ENCODE results near the gene ZNF618. TPM values are rescaled to one million over a fixed set of nuclear protein-coding genes. Genes with fewer than 3 reads are reported as not detected.

ZNF618 gene
- total RNA-seq, 2 experiments from 2014 or later: 0.34 to 0.42 TPM

DNA sequence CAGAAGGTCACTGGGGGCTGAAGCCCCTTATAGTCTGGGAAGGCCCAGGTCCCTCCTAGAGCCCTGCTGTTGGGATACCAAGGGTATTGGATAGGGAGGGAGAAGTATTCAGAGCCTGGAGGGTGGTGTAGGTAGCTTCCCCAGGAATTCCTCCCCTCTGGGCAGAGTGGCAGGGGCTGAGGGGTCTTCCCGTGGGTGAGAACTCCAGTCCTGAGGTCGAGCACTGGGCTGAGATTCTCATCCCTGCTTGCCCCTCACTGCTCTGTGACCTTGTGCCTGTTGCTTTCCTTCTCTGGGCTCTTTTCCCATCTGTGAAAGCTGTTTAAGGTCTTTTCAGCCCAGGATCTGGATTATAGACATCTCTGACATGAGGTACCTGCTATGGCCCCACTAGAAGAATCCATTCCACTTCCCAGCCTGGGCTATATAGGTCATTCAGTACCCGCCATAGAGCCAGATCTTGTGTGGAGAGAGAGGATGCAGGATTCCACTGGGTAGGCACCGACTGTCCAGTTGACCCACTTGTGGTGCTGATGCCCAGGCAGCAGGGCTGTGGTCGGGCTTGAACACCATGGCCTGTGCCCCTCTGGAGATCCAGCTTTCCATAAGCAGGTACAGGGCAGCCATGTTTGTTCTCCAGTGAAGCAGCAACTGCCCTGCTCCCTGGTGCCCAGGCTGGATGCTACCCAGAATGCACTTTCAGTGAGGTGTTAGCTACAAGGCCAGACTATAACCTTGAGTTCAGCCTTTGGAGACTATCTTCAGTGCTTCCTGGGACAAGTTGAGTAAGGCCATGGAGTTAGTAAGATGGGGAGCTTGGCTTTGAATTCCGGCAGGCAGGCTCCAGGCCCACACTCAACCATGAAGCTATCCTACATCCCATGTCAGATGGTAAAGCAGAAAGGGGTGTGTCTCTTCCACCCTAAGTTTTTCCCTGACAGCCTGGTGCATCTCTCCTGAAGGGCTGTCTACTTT lies 141.9 kb downstream of the ZNF618 start:
- ChIA-PET CTCF (no interaction called here), POLR2A (no interaction called here)
- Mint-ChIP-seq H3K36me3 (ENCODE audit: low read depth) (no peaks in the 10 kb centered on the region), H3K27me3 (ENCODE audit: low read depth) (no peaks in the 10 kb centered on the region), H3K4me3 (no peak overlapping the region), H3K9me3 (ENCODE audit: insufficient read depth) (peaks cover 5% of the 10 kb centered on the region), H3K27ac (no peak overlapping the region), H3K4me1 (ENCODE audit: low read depth) (no peaks in the 10 kb centered on the region)
- ATAC-seq (no peak), DNase-seq (peak; percentile 2)

DNA sequence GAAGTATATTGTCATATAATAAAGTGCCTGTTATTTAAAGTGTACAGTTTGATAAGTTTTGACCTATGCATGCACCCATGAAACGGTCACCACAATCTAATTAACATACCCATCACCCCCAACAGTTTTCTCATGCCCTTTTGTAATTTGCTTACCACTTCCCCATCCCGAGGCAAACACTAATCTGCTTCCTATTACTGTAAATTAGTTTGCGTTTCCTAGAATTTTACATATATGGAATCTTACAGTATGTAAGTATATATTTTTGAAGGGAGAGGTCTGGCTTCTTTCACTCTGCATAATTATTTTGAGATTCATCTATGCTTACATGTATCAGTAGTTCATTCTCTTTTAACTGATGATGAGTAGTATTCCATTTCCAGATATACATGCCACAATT lies 145.5 kb downstream of the ZNF618 start:
- POLR2A ChIA-PET: no interaction called here
- no peak for ATAC-seq

DNA sequence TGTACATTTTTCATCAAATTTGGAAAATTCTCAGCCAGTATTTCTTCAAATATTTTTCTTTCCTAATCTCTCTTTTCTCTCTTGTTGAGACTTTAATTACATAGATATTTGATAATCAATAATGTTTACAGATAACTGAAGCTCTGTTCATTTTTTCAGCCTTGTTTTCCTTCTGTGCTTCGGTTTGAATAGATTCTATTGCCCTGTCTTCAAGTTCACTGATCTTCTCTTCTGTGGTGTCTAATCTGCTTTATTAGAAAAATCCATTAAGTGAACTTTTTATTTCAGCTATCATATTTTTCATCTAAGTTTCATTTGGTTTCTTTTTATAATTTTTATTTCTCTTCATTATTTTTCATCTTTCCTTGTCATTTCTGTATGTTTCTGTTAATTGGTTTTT lies 147.9 kb downstream of the ZNF618 start:
- Mint-ChIP-seq H3K36me3 (ENCODE audit: low read depth) (peaks cover 3% of the 10 kb centered on the region), H3K9me3 (ENCODE audit: insufficient read depth) (peaks cover 19% of the 10 kb centered on the region), H3K4me1 (ENCODE audit: low read depth) (no peaks in the 10 kb centered on the region), H3K27ac (no peak overlapping the region), H3K4me3 (no peak overlapping the region), H3K27me3 (ENCODE audit: low read depth) (peaks cover 2% of the 10 kb centered on the region)
- ATAC-seq (no peak), DNase-seq (no peak)
- POLR2A ChIA-PET: no interaction called here
- CTCF ChIA-PET: interaction anchor here (1.3 kb wide), 1 partner anchor 59 kb away, joined by 3 read pairs; no protein-coding TSS in a partner anchor

More for the DNA sequence above, 145.5 kb downstream of the ZNF618 start:
- Mint-ChIP-seq H3K4me3 (no peak overlapping the region), H3K9me3 (ENCODE audit: insufficient read depth) (peaks cover 19% of the 10 kb centered on the region), H3K27ac (no peak overlapping the region), H3K36me3 (ENCODE audit: low read depth) (peaks cover 3% of the 10 kb centered on the region), H3K4me1 (ENCODE audit: low read depth) (no peaks in the 10 kb centered on the region), H3K27me3 (ENCODE audit: low read depth) (peaks cover 2% of the 10 kb centered on the region)
- DNase-seq: no peak
- CTCF ChIA-PET: no interaction called here

DNA sequence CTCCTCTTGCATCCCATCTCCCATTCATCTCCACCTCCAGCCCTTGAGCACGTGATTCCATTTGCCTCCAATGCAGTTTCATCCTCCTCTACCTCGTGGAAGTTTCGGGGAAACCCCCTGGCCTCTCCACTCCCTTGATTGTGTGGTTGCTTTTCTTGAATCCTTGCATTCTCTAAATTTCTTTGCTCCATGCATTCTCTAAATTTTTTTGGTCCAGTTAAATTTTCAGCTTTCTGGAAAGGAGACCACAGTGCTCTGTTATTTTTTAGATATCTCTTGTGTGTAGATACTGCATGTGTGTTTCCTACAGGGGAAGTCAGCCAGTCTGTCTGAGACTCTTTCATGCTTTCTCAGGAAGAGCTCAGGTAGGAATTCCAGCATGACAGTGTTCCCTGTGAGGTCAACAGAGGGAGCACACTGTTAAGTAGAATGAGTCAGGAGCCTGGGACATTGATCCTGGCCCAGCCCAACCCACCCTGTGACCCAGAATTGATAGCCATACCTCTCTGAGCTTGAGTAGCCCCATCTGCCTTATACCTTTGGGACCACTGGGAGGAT lies 149.2 kb downstream of the ZNF618 start:
- H3K4me3 Mint-ChIP-seq: no peak overlapping the region
- POLR2A ChIA-PET: no interaction called here

DNA sequence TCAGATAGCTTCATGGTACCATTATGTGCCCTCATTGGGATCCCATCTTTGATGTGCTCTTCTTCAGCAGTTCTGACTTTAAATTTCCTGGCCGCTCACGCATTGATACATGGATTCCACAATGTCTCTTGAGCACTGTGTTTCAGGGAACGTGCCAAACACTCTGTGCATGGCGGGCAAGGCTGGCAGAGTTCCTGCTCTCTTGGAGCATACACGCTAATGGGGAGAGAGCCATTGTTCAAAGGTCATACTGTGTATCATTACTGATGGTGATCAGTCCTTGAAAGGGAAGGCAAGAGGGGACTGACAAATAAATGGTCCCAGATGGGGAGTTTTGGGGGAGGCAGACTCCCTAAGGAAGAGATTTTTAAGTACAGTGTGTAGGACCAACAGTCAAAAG lies 149.7 kb downstream of the ZNF618 start:
- no peak overlapping the region for H3K4me3 Mint-ChIP-seq
- H3K27ac Mint-ChIP-seq: no peak overlapping the region
- ChIA-PET CTCF (no interaction called here), POLR2A (no interaction called here)
- H3K36me3 Mint-ChIP-seq (ENCODE audit: low read depth): peaks cover 3% of the 10 kb centered on the region
- ATAC-seq: no peak
- peaks cover 19% of the 10 kb centered on the region for H3K9me3 Mint-ChIP-seq (ENCODE audit: insufficient read depth)
- peaks cover 2% of the 10 kb centered on the region for H3K27me3 Mint-ChIP-seq (ENCODE audit: low read depth)
- no peaks in the 10 kb centered on the region for H3K4me1 Mint-ChIP-seq (ENCODE audit: low read depth)
- DNase-seq: peak; percentile 3

More for the DNA sequence above, 149.2 kb downstream of the ZNF618 start:
- no peak overlapping the region for H3K27ac Mint-ChIP-seq
- DNase-seq (peak; percentile 7), ATAC-seq (no peak)
- no peaks in the 10 kb centered on the region for H3K4me1 Mint-ChIP-seq (ENCODE audit: low read depth)
- H3K27me3 Mint-ChIP-seq (ENCODE audit: low read depth): peaks cover 2% of the 10 kb centered on the region
- peaks cover 19% of the 10 kb centered on the region for H3K9me3 Mint-ChIP-seq (ENCODE audit: insufficient read depth)
- CTCF ChIA-PET: no interaction called here
- H3K36me3 Mint-ChIP-seq (ENCODE audit: low read depth): peaks cover 3% of the 10 kb centered on the region

DNA sequence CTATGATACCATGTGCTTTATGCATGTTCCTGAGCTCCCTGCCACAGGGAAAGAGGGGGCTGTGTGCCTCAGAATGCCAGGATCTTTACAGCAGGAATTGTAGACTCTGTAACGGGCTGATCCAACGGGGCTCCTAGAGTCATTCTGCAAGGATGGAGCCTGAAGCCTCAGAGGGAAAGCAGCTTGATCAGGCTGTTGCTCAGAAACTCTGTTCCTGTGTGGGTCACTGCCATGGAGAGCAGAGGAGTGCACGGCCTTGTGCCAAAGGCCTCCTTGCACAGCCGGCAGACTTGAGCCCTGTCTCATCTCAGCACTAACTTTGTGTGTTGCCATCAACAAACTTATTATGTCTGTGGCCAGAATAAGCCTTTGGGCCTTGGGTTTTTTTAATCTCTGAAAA lies 150.2 kb downstream of the ZNF618 start:
- peaks cover 19% of the 10 kb centered on the region for H3K9me3 Mint-ChIP-seq (ENCODE audit: insufficient read depth)
- peaks cover 3% of the 10 kb centered on the region for H3K36me3 Mint-ChIP-seq (ENCODE audit: low read depth)
- ChIA-PET POLR2A (no interaction called here), CTCF (no interaction called here)
- no peak overlapping the region for H3K4me3 Mint-ChIP-seq
- peaks cover 2% of the 10 kb centered on the region for H3K27me3 Mint-ChIP-seq (ENCODE audit: low read depth)
- ATAC-seq (no peak), DNase-seq (peak; percentile 6)
- H3K27ac Mint-ChIP-seq: no peak overlapping the region
- no peaks in the 10 kb centered on the region for H3K4me1 Mint-ChIP-seq (ENCODE audit: low read depth)

DNA sequence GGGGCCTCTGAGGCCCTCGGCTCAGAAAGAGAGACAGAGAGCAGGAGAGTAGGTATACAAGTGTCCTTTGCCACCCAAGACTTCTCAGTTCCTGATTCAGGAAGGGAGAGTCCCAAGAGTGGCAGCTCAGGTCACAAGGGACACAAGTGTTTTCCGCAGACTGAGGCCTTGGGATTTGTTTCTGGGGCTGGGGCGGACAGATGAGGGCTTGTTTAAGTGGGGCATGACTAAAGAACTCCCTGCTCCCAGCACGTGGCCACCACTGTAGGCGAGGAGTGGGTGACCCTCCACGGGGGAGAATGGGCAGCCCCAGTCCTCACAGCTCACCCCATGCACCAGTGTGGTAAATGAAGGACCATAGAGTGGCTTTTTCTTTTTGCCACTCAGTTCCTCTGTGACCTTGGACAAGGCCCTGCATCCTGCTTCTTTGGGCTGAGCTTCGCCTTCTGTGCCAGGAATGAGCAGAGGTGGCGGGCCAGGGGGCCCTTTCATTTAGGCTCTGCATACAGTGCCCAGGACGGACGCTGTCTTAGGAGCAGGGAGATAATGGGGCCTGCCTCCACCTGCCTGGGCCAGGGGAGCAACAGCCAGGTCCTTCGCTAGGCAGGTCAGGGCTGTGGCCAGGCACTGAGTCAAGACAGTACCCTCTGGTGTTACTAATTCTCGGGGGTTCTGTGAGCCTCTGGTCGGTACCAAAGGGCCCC lies 151.2 kb downstream of the ZNF618 start:
- Mint-ChIP-seq H3K27ac (no peak overlapping the region), H3K36me3 (ENCODE audit: low read depth) (peaks cover 3% of the 10 kb centered on the region), H3K4me3 (no peak overlapping the region), H3K9me3 (ENCODE audit: insufficient read depth) (peaks cover 18% of the 10 kb centered on the region), H3K27me3 (ENCODE audit: low read depth) (peaks cover 2% of the 10 kb centered on the region), H3K4me1 (ENCODE audit: low read depth) (no peaks in the 10 kb centered on the region)
- ATAC-seq: no peak
- ChIA-PET POLR2A (no interaction called here), CTCF (no interaction called here)
- DNase-seq: no peak

DNA sequence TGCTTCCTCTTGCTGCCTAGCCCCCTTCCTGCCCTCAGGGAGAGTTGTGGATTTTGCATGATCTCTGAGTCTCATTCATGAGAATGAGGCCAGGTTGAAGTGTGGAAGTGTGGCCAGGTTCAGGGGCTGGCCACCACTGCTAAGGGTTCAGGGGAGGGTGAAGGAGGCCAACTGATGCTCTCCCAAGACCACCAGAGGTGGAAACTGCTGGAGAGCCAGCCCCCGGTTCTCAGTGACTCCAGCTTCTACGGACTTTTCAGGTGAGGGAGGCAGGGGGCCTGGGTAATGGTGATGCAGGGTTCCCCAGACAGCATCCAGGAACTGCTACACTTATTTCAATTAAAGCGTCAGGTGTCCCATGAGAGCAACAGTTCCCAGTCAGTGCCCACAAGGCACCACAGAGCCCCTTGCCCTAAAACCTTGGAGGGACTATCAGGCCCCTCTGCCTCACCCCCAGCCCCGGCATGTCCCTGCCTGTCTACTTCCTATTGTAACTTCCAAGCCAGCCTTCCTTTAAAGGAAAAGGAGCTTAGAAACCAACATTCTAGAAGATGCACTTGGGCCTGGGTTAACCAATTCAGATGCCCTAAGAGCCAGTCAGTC lies 151.9 kb downstream of the ZNF618 start:
- Mint-ChIP-seq H3K9me3 (ENCODE audit: insufficient read depth) (peaks cover 14% of the 10 kb centered on the region), H3K27ac (no peak overlapping the region), H3K27me3 (ENCODE audit: low read depth) (peaks cover 2% of the 10 kb centered on the region), H3K36me3 (ENCODE audit: low read depth) (peaks cover 3% of the 10 kb centered on the region), H3K4me3 (no peak overlapping the region), H3K4me1 (ENCODE audit: low read depth) (no peaks in the 10 kb centered on the region)
- no peak for ATAC-seq
- CTCF ChIA-PET: no interaction called here
- DNase-seq: no peak
- POLR2A ChIA-PET: no interaction called here

DNA sequence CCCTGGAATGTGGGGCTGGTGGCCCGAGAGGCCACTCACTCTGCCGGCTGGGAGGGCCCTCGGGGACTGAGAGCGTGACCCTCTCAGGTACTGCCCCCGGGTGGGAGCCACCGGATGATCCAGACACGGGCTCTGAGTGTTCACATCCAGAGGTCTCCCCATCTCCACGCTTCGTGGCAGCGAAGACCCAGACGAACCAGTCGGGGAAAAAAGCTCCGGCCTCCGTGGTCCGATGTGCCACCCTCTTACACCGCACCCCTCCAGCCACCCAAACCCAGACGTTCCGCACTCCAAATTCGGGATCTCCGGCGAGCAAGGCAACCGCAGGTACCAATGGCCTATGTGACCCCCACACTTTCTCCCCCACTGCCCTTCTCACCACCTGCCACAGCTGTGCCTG lies 152.5 kb downstream of the ZNF618 start:
- Mint-ChIP-seq H3K27me3 (ENCODE audit: low read depth) (peaks cover 2% of the 10 kb centered on the region), H3K27ac (no peak overlapping the region), H3K4me3 (no peak overlapping the region), H3K9me3 (ENCODE audit: insufficient read depth) (peaks cover 7% of the 10 kb centered on the region), H3K36me3 (ENCODE audit: low read depth) (peaks cover 3% of the 10 kb centered on the region), H3K4me1 (ENCODE audit: low read depth) (no peaks in the 10 kb centered on the region)
- POLR2A ChIA-PET: no interaction called here
- ATAC-seq (no peak), DNase-seq (peak; percentile 14)
- CTCF ChIA-PET: no interaction called here

DNA sequence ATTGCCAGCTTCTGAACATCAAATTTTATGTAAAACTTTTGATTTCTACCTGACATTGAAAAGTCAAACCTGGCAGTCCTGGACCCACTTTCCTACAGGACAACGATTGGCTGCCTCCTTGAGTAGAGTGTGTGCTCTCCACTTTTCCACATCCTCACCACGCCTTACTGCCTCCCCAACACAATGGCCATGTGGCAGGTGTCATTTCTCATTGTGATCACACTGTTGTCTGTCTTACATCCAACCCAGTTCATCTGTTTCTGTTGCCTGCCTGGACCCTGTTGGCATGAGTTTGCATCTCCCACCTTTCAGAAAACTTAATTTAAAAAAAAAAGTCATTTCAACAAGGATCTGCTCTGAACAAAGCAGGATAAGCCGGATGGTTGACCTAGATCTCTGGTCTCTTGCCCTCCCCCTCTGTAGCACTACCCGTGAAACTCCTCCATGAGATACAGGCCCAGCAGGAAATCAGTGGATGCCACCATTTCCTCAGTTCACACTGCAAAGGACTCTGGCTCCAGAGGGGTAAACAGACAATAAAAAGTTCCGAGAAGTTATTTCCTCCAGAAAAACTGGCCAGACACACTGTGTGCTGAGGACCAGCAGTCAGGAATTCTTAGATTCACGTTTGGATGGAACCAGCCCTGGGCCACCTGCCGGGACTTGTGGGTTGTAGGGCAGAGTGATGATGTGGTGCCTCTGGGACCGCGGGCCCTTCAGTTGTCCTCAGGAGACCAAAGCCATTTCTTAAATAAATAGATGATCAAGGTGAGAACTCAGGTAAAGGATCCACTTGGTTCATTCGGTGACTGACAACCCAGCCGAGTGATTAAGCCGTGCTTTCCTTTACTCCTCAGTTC lies 153.4 kb downstream of the ZNF618 start:
- Mint-ChIP-seq H3K36me3 (ENCODE audit: low read depth) (no peaks in the 10 kb centered on the region), H3K4me3 (no peak overlapping the region), H3K9me3 (ENCODE audit: insufficient read depth) (no peaks in the 10 kb centered on the region), H3K27ac (no peak overlapping the region), H3K4me1 (ENCODE audit: low read depth) (no peaks in the 10 kb centered on the region), H3K27me3 (ENCODE audit: low read depth) (no peaks in the 10 kb centered on the region)
- CTCF ChIA-PET: no interaction called here
- no peak for ATAC-seq
- DNase-seq: peak; percentile 8
- POLR2A ChIA-PET: no interaction called here

DNA sequence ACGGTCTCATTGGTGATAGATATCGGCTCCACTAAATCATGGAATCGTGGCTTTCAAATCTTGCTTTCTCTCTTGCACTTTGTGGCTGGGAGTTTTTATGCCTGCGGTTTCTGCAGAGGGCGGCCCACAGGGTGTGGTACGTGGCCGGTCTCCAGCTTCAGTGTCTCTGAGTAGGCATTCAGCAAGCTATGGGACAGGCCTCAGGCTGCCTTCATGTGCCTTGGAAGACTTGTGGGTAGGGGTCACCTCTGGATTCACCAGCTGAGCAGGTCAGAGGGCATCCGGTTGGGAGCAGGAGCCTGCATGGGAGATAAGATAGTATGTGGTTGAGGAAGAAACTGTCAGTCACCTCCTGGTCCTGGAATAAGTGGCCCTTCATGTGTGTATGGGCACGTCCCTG lies 154.3 kb downstream of the ZNF618 start:
- Mint-ChIP-seq H3K4me1 (ENCODE audit: low read depth) (no peaks in the 10 kb centered on the region), H3K4me3 (no peak overlapping the region), H3K27me3 (ENCODE audit: low read depth) (no peaks in the 10 kb centered on the region), H3K27ac (no peak overlapping the region), H3K9me3 (ENCODE audit: insufficient read depth) (no peaks in the 10 kb centered on the region), H3K36me3 (ENCODE audit: low read depth) (no peaks in the 10 kb centered on the region)
- POLR2A ChIA-PET: no interaction called here
- DNase-seq: peak; percentile 9
- CTCF ChIA-PET: no interaction called here
- ATAC-seq: no peak
